Raji (cell line): ENCODE results near the gene MIPEP.
"Not testable (repeated sequence)": the region's sequence is repeated elsewhere in the genome, so short reads cannot be mapped to it uniquely, and the experiment has no call there.

Source experiments
- POLR2A ChIP-seq: IDR thresholded peaks from 2 replicates; pipeline ENCODE4 v1.6.1; 2011; ENCODE audit warnings: low read depth, low read length, control low read depth; ENCODE audit not compliant: insufficient read depth

MIPEP gene

GRCh38 chr13:23899555-23899954 lies 10.4 kb upstream of the MIPEP start:
- TF ChIP-seq POLR2A, result no peak

GRCh38 chr13:23898101-23898500 lies 8.9 kb upstream of the MIPEP start:
- no peak for TF ChIP-seq POLR2A

- TF ChIP-seq POLR2A, result not testable (repeated sequence)
Observed at GRCh38 chr13:23897452-23897919, 8.3 kb upstream of the MIPEP start, which contains the start of gene C1QTNF9B. Gene C1QTNF9B, minus strand, starts transcription at chr13:23897502.

- no peak for TF ChIP-seq POLR2A
Observed at GRCh38 chr13:23889615-23890607, 711 bp upstream of the MIPEP start.

GRCh38 chr13:23883255-23883654 lies 5.9 kb downstream of the MIPEP start:
- TF ChIP-seq POLR2A, result no peak

- no peak for TF ChIP-seq POLR2A
Observed at GRCh38 chr13:23877286-23877685, 11.9 kb downstream of the MIPEP start.

- no peak for TF ChIP-seq POLR2A
Observed at GRCh38 chr13:23876265-23876664, 12.9 kb downstream of the MIPEP start.

GRCh38 chr13:23871616-23872220 lies 17.5 kb downstream of the MIPEP start:
- no peak for TF ChIP-seq POLR2A

- no peak for TF ChIP-seq POLR2A
Observed at GRCh38 chr13:23870356-23871140, 18.7 kb downstream of the MIPEP start.

- no peak for TF ChIP-seq POLR2A
Observed at GRCh38 chr13:23868521-23868920, 20.7 kb downstream of the MIPEP start.

GRCh38 chr13:23867027-23867491 lies 22.1 kb downstream of the MIPEP start:
- TF ChIP-seq POLR2A, result no peak

GRCh38 chr13:23866420-23867026 lies 22.7 kb downstream of the MIPEP start:
- TF ChIP-seq POLR2A, result no peak

- no peak for TF ChIP-seq POLR2A
Observed at GRCh38 chr13:23865906-23866305, 23.3 kb downstream of the MIPEP start.

GRCh38 chr13:23865026-23865425 lies 24.2 kb downstream of the MIPEP start:
- no peak for TF ChIP-seq POLR2A

- TF ChIP-seq POLR2A, result no peak
Observed at GRCh38 chr13:23861310-23861709, 27.9 kb downstream of the MIPEP start.

GRCh38 chr13:23859904-23860303 lies 29.3 kb downstream of the MIPEP start:
- TF ChIP-seq POLR2A, result no peak
